ENCODE measurements around the gene ENHO.
"Not testable (repeated sequence)": the region's sequence is repeated elsewhere in the genome, so short reads cannot be mapped to it uniquely, and the experiment has no call there.

The ENHO gene

DNA sequence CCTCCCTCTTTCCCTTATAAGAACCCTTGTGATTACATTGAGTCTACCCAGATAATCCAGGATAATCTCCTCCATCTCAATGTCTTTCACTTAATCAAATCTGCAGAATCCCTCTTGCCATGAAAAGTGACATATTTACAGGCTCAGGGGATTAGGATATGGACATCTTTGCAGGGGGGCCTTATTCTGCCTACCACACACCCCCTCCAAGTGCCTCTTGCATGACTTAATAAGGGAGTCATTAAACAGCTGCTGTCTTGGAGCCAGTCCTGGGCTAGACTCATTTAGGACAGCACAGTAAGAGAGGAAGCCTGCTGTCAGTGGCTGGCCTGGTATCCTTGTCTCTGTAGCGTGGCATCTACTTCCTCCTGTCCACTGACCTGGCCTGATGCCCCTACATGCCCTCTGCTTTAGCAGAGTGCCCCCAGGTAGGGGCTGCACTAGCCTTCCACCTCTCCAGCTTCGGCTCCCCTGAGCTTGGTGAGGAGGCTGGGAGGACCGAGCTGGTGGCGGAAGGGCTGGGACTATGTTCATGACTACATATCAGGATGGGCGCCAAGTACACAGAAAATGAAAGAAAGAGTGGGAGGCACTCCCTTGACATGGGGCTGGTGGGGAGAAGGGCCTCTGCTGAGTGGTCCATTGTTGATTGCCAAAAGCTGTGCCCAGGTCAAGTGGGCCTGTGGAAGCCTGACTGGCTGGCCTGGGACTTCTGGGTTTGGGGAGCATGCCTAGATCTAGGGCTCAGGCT is 17.2 kb downstream of the ENHO start:
- no peak for DNase-seq

DNA sequence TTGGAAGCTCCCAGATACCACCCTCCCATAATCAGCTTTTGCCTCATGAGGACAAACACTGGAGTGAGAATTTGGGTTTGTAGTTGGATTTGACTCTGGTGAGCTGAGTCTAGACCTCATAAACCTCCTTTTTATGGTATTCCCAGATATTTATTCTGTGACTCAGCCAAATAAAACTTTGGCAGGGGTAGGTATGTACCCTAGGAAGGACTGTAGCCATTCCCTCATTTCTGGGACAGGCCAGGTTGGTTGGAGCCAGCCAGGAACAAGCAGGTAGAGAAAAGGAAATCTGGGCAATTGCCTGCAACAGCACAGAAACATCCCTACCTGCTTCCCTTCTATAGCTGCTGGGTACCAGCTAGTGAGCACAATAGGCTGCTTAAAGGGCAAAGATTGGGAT is 19.4 kb downstream of the ENHO start:
- DNase-seq: no peak

DNA sequence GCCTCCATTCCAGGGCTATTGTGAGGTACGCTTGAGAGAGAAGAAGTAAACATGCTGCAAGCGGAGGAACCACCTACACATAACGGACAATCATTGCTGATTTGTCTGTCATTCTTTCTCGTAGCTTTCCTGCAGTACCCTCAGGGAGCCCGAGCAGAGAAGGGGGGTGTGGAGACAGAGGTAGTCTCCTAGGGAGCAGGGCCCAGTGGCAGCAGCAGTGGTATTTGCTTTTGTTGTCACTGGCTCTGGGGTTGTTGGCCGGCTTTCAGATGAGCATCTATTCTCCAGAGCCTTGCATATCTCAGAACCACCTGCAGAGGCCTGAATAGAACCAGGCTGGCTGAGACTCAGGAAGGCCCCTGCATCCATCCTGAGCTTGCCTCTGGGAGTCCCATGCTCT is 19.9 kb downstream of the ENHO start:
- no peak for DNase-seq

DNA sequence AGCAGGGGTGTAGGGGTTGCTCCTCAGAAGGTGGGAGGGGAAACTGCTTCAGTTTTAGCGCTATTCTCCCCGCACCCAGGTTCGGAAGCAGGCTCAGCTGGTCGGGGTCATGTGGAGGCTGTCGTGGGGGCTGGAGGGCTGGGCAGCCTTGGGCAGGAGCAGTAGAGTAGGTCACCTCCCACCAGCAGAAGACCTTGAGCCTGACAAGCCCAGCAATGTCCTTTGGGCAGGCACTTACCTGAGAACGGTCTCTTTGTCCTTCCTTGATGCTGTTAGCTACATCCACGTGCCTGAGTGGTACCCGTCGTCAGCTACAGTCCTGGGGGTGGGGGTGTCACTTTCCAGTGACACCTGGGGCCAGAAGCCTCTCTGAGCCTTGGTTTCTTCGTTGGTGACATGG is 20.3 kb downstream of the ENHO start:
- DNase-seq: no peak

DNA sequence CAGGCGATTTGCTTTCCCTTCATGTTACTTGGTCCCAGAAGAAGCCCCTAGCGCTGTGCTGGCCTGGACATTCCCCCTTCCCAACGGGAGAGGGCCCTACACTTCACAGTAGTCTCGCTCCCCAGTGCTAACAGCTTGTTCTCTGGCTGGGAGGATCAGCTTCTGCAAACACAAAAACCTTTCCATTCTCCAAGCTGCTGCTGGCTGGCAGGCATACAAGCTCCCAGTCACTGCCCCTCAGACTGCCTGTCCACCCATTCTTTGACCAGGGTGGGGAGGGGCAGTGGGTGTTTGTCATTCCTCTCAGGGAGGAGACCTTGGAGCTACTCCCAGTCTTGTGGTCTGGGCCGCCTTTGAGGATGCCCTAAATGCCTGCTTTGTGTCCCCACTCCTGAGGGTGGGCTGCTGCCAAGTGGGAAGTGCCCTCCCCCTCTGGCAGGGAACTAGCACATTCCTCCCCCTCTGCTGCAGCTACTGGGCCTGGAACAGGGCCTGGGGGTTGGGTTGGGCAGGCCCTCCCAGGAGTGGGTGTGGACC is 20.8 kb downstream of the ENHO start:
- DNase-seq: no peak

DNA sequence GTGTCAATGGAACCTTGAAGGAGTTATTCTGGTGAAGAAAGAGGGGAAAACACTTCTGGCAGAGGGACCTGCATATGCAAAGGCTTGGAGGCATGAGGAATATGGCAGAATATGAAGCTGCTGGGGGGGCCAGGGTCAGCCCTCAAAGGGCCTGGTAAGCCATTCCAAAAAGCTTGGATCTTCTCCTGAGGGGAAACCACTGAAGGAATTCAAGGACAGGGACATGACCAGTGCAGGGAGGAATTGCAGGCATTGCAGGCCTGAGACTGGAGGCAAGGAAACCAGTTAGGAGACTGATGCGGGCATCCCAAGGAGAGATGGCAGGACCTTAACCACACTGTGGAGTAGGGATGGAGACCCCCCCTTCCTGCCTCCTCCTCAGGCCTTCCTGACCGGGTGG is 21.4 kb downstream of the ENHO start:
- no peak for DNase-seq

DNA sequence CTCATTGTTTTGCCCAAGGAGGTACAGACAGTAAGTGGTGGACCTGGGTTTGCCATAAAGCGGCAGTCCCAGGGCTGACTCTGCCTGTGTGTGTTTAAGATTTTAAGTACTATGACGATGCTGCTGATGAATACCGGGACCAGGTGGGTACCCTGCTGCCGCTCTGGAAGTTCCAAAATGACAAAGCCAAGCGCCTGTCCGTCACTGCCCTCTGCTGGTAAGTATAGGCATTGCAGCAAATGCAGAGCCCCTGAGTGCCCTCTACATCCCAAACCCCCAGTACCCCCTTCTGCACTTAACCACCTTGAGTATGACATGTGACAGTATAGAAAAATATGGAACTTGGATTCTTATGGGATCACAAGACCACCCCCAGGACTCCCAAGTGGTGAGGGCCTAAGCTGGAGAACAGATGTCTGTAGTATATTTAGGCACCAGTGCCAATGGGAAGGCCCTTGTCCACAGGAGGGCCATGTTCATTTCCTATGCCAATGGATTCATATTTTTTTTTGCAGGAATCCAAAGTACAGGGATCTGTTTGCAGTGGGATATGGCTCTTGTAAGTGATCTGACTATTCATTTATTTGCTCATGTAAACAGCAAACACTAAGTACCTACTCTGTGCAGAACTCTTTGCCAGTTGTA is 22.0 kb downstream of the ENHO start:
- DNase-seq: peak; percentile 40 to 73 (median 57)

DNA sequence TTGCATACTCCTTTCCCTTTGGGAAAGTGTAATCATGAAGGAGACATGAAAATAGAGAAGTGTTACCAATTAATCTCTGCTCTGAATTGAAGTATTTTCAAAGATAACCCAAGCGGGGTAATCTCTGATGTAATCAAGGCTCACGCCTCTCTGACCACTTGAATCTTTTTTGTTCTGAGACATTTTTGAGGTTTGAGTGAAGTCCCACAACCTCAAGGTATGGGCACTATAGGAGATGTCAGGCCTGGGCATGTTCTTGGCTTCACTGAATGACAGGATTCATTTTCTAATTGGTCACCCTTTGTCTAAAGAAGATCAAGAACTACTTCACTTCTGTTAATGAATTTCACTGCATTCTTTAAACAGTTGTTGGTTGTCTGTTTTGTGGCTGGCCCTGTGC is 23.7 kb downstream of the ENHO start:
- no peak for DNase-seq

DNA sequence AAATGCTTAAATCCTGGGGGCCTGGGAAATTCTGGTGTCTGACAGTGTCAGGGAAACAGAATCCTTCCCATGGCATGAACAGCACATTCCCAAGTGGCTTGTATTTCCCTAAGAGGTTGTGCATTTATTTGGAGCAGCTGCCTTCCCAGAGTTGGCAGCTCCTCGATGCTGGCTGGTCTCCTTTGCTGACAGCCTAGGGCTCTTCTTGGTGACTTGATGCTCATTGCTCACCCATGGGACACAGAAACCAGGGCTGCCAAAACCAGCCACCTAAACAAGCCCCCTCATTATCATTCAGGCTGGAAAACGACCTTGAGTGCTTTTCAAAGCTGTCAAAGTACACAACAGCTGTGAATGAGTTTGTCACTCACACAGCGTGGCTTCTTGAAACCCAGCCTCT is 24.2 kb downstream of the ENHO start:
- DNase-seq: no peak

DNA sequence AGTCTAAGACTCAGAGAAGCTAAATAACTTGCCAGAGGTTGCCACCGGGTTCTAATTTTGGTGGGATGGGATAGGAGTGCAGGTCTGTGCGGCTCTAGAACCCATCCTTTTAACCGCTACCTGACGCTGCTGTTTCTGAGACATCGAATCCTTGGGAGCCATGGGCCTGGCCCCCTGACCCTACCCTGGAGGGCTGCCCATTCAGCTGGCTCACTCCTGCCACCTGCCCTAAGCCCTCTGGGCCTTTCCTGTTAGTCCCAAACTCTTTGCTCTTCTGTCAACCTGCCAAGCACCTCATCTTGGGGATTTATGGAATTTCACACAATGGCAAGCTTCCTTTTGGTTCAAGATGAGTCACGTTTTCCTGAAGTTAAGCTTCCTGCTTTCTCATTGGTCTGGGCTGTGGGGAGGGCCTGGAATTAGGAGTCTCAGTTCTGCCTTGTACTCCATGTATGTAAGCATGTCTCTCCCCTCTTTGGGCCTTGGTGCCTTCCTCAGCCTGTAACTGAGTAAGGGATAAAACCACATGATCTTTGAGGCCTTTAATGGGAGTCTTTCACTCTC is 26.6 kb downstream of the ENHO start:
- DNase-seq: no peak

DNA sequence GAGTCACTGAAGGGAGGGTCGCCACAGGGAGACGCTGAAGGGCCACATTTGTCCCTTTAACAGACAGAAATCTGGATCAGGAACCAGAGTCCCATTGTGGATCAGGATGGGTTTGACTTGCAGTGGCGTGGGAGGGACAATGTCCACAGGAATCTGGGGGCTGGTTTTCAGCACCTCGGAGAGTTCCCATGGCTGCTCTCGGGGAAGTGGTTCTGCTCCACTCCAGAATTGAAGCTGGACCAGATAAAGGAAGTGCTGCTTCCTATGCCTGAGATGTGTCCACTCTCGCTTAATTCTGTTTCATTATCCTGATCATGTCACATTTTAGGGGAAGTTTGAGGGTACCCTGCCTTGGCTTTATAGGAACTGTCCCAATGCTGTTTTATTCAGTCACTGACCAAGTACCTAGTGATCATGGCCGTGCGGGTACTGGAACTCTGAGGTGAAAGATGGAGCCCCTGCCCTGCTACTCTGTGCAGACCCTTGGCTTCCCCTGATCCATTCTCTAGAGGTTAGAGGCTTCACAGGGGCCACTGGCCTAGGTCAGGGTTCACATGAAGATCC is 28.7 kb downstream of the ENHO start:
- DNase-seq: peak in 1 of 5 experiments; percentile 25

DNA sequence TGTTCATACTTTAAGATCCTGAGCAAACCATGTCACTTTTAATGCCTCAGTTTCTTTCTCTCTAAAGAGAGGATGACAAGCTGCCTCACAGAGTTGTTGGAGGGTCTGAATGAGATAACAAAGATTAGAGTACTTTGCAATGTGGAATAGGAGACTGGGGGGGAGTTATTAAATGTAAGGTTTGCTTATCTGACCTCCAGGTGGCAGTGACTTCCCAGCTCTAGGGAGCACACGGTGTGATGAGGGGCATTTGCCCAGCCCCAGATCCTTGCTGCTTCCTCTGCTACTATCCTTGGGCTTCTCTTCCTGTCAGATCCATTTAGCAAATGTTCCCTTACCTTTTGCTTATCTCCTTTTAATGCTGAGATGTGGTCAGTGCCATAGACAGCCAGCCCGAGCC is 30.7 kb downstream of the ENHO start:
- DNase-seq: no peak

DNA sequence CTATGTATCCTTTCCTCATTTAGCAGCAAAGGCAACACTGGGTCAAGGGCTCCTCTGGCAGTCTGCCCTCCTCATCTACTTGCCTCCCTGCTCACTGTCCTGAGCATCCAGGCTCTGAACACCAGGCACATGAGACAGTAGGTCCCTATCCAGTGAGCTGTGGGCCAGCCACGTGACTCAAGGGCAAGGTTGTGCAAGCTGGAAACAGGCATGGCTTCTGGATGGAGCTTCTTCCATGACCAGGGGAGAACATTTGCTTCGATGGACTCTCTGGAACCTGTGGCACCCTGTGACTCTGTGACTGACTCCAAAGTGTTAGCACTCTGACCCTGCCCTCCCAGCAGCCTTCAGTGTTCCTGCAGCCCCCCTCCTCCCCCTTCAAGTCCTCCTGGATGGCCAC is 31.2 kb downstream of the ENHO start:
- no peak for DNase-seq

DNA sequence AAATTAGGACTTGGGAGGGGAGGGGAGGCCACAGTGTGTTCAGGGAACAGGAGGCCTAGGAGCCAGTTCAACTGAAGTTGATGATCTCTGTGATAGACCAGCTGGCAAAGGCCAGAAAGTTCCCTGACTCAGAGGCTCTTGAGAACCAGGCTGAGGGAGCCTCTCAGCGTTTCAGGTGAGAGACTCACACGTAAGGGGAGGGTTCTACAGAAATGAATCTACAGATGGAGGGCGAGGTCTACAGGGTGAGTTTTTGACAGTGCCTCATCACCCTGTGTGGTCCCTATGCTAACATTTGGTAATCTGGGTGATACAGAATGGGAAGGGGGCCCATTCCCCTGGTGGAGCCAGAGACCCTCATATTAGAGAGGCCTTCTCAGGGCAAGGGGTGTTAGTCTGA is 32.0 kb downstream of the ENHO start:
- DNase-seq: no peak

DNA sequence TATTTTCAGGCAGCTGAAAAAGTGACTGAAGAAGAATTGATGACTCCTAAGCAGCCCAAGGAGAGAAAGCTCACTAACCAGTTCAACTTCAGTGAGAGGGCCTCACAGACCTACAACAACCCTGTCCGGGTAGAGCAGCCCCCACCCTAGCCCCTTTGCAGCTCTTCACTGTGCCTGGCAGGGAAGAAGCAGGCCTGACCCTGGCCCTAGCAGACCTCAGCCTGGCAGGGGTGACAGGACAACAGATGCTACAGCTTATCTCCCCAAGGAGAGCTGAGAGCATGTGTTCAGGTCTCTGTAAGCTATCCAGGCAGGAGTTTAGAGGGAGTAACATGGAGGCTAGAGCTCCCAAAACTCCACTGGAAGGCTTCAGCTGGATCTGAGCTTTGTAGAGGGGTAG is 32.4 kb downstream of the ENHO start:
- no peak for DNase-seq

DNA sequence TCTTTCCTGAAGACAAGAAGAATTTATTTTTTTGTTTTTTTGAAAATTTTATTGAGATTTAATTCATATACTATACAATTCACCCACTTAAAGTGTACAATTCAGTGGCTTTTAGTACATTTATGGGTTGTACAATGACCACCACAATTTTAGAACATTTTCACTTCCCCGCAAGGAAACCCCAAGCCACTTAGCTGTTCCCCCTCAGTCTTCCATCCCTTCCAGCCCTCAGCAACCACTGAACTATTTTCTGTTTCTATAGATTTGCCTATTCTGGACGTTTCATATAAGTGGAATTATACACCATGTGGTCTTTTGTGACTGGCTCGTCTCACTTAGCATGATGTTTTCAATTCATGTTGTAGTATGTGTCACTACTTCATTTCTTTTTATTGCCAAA is 36.2 kb downstream of the ENHO start:
- DNase-seq: no peak

DNA sequence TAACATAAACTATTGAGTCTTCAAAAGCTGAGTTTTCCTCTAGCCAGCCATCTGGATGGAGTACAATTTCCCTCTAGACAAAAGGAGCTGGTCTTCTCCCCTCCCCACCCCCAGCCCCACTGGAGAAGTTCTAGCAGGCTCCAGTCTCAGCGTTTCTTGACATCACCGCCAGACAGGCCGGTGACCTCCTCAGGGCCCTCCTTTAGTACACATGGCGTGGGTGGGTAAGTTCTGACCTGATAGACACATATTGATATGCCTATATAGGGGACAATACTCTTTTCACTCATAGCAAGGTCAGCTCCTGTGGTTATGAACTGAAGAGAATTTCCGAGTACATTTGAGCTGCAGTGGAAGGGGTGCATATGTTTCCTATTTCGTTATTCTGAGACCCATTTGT is 37.0 kb downstream of the ENHO start:
- no peak for DNase-seq

DNA sequence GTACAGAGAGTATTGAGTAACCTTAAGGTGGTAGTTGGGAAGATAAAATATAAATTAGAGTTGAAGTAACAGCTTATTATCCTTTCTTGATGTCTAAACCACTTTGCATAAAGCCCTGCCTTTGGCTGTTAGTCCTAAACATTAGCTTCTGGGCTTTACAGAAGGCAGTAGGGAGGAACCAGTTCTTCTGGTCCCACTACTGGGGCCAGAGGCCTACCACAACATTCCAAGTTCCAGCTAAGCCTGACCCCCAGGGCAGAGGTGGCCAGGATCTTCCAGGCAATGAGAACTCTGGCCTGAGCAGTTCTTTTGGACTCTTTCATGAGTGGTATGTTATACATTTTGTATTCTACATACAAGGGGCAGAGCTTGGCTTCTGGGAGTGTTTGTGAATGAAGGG is 38.1 kb downstream of the ENHO start:
- DNase-seq: no peak

DNA sequence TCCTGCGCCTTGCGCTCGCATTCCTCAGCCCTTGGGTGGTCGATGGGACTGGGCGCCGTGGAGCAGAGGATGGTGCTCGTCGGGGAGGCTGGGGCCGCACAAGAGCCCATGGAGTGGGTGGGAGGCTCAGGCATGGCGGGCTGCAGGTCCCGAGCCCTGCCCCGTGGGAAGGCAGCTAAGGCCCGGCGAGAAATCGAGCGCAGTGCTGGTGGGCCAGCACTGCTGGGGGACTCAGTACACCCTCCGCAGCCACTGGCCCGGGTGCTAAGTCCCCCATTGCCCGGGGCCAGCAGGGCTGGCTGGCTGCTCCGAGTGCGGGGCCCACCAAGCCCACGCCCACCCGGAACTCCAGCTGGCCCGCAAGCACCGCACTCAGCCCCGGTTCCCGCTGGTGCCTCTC is 40.0 kb downstream of the ENHO start:
- DNase-seq: not testable (repeated sequence)

DNA sequence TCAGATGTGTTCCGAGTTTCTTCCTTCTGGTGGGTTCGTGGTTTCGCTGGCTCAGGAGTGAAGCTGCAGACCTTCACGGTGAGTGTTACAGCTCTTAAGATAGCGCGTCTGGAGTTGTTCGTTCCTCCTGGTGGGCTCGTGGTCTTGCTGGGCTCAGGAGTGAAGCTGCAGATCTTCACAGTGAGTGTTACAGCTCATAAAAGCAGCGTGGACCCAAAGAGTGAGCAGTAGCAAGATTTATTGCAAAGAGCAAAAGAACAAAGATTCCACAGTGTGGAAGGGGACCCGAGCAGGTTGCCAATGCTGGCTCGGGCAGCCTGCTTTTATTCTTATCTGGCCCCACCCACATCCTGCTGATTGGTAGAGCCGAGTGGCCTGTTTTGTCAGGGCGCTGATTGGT is 41.2 kb downstream of the ENHO start:
- DNase-seq: not testable (repeated sequence)

DNA sequence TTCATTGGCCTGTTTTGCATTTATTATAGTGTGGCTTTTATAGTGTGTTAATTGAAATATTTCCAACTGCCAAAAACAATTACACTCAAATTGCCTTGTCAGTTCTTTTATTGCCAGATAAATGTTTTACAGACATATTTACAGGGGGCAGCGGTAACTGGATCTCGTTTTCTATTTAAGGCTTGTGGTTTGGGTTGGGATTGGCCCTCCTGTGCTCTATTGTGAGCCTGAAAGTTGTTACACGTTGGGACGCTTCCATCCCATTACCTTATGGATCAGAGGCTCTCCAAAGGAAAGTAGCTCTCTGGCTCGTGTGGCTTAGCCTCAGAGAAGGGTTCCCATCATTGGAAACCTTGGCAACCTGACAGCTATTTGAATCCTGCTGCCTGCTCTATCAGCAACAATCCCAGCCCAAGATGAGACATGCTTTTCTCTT is 43.3 kb downstream of the ENHO start:
- DNase-seq: no peak

DNA sequence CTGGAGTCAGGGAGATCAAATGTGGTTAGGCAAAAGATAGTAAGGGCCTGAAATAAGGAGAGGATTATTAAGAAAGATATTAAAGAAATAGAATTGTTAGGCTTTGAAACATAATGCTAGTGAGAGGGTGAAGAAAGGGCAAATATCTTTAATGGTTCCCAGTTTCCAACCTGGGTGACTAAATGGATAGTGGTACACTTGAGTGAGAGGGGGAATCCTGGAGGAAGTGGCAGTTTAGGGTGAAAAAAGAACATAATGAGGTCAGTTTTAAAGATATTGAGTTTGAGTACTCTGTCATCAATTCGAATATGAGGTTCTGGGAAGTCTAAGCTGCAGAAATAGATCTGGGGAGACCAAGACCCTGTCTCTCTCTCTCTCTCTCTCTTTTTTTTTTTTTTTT is 45.2 kb downstream of the ENHO start:
- no peak for DNase-seq

DNA sequence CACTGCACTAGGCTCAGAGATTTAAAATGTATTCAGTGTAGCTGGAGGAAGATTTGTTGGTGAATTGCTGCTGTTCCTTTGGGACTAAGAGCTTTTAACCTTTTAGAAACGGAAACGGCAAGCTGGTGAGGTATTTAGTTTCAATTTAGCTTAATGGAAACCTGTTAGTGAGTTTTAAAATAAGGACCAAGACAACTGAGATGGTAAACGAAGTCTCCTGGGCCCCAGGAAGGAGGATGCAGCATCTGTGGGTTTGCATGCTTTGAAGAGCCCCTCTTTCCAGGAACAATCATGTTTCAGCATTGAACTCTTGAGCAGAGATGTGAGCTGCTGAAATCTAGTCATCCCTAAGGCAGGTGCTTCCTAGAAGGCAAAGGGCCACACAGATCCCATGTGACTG is 47.7 kb downstream of the ENHO start:
- no peak for DNase-seq

All from T-helper 2 cell (primary cell).